ENCODE data around the gene TUBA3D.
A peak's percentile ranks its signal among the peaks of the same experiment; 100 is the strongest.
"Not testable (repeated sequence)": the region's sequence is repeated elsewhere in the genome, so short reads cannot be mapped to it uniquely, and the experiment has no call there.

Gene TUBA3D

GRCh38 chr2:131475831-131476230, at the start of gene TUBA3D:
TUBA3D (plus strand) TSS chr2:131476119; CDS start chr2:131476200, 81 bp downstream.
- DNase-seq, result no peak

DNA sequence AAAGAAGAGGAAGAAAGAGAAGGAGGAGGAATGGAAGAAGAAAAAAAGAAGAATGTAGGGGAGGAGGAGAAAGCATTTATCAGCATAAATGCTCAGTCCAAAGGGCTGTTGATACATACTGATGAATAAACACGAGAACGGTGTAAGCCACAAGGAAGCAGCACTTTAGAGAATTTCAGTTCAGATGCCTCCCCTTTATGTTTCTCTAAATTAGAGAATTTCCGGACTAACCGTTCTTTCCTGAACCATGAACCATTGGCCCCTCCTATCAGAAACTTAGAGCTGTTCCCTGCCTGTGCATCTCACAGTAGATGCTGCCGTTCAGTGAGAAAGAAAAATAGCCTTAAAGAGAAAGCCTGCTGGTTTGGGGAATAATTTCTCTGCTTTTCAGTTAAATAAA, 49.2 kb upstream of the TUBA3D start:
- no peak for DNase-seq

DNA sequence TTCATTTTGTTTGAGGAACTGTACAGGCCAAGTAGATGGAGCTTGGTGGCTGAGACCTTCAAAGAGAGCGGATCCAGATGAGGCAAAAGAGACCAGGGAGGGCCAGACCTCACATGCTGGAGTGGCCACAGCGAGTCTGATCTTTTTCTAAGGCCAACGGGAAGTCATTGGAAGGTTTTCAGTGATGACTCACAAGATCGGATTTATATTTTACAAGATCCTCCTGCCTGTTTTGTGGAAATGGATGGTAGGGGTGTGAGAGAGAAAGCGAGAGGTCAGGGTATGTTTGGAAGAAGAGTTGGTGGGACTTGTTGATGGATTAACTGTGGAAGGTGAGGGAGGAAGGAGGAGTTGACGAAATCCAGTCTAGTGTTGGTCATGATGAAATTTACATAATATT, 44.6 kb upstream of the TUBA3D start:
- DNase-seq, result no peak

DNA sequence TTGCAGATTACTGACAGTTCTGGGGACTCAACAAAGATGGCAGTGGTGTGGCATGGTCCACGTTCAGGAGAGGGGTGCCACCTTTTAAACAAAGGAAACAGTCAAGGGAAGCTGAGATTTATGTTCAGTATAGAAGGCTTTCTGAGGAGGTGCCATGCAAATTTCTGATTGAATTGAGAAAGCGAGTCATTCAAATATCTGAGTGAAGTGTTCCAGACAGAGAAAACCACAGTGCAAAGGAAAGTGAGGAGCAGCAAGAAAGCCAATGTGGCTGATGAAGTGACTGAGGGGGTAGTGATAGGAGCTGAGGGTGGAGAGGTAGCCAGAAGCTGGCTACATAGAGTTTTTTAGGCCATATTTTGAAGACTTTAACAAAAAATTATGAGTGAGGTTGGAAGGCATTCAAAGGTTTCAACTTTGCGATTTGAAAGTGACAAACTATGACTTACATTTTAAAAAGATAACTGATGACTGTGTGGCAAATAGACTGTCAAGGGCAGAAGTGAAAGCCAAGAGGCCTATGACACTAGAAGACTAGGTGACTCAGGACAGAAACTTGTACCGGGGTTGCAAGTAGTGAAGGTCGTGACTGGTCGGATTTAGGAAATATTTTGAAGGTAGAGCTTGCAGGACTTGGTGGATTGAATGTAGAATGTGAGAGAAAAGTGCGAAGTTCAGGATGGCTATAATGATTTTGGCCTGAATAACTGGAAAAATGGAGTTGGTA, 35.0 kb upstream of the TUBA3D start:
- DNase-seq, result not testable (repeated sequence)

DNA sequence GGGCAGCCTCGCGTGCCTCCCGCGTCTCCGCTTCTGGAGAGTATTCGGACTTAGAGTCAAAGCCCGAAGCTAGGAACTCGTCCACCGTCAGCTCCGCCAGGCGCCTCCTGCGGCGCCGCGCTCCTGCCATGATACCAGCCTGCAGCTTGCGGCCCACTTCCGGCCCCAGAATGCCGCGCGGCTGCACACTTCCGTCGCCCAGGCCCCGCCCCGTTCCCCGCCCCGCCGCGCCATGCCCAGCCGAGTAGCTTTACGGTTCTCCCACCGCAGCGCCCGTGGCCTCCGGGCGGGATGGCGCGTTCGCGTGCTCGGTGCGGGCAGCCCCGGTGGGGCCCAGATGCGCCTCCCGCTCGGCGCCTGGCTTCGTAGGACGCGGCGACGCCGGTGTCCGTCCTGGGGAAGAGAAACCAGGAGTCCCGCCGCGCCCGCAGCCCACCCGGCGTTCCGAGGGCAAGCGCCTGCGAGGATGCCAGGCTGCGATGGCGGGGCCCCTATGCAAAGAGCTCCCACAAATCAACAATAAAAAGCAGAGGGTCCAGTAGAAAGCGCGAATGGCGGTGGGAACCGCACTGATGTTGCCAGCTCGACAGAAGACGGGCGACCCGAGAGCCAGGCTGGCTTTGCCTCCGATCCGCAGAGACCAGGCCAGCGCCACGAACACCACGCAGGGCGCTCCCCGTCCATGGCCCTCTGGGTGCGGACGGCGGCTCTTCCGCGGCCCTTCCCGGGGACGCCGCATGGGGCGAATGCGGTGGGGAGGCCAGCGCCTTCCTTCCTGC, 31.0 kb upstream of the TUBA3D start:
- not testable (repeated sequence) for DNase-seq

GRCh38 chr2:131445515-131445797, 30.5 kb upstream of the TUBA3D start:
- DNase-seq, result not testable (repeated sequence)

- no peak for DNase-seq
Observed at GRCh38 chr2:131445896-131446295, 30.0 kb upstream of the TUBA3D start.

GRCh38 chr2:131447981-131448380, 27.9 kb upstream of the TUBA3D start:
- not testable (repeated sequence) for DNase-seq

- not testable (repeated sequence) for DNase-seq
Observed at GRCh38 chr2:131451265-131451949, 24.5 kb upstream of the TUBA3D start.

- not testable (repeated sequence) for DNase-seq
Observed at GRCh38 chr2:131454914-131455313, 21.0 kb upstream of the TUBA3D start.

- not testable (repeated sequence) for DNase-seq
Observed at GRCh38 chr2:131467722-131468121, 8.2 kb upstream of the TUBA3D start.

DNA sequence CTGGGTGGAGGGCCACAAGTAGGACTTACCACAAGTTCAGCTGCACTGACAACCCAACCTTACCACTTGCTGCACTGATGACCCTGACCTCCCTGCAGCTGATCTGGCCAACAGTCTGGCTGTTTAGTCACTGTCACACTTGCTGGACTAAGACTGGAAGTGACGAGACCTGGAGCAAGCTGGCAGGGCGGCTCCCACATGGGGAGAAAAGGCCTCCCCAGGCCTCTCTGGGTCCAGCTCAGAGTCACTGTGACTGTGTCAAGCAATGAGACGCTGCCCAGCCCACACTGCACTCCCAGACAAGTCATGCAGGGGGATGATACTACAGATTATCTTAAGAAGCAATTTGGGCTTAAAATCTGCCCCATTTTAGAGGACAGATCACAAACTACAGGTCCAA, 5.0 kb upstream of the TUBA3D start:
- not testable (repeated sequence) for DNase-seq

DNA sequence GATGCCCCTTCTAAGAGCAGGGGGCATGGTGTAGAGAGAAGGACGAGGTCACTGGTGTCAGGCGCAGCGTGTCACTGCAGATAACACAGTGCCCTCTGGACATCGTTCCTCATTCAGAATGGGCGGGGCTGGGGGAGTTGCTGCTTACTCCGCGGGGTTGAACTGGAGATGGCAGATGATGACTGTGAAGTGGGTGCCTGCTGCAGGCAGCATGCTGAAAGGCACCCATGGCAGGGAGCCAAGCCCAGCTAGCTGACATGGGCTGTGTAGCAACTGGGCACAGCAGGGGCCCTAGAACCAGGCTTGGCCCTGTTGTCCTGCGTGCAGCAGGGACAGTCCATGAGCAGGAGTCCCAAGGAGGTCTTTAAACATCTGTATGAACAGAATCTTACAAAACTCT, 4.3 kb upstream of the TUBA3D start:
- peak; percentile 26 for DNase-seq

GRCh38 chr2:131473266-131473665, 2.7 kb upstream of the TUBA3D start:
- not testable (repeated sequence) for DNase-seq

GRCh38 chr2:131476363-131476762, 444 bp downstream of the TUBA3D start:
- DNase-seq, result not testable (repeated sequence)

DNA sequence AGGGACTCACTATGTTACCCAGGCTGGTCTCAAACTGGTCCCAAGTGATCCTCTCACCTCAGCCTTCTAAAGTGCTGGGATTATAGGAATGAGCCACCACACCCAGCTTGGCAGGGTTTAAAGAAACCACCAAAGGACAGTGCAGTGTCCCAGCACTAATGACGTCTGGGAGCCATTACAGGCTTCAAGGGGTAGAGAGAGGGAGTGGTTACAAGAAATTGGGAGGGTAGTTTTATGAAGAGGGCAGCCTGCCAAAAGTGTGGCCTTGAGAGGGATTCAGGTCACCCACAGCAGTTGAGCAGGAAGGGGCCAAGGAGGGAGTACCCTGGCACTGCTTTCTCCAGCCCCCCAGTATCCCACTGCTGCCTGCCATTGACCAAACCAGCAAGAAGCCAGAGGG, 1.3 kb downstream of the TUBA3D start:
- DNase-seq, result not testable (repeated sequence)

GRCh38 chr2:131478074-131478849, 2.3 kb downstream of the TUBA3D start:
- DNase-seq, result not testable (repeated sequence)

GRCh38 chr2:131478850-131479461, 3.0 kb downstream of the TUBA3D start:
- not testable (repeated sequence) for DNase-seq

GRCh38 chr2:131480351-131480750, 4.4 kb downstream of the TUBA3D start:
- not testable (repeated sequence) for DNase-seq

- DNase-seq, result not testable (repeated sequence)
Observed at GRCh38 chr2:131482506-131483155, 6.7 kb downstream of the TUBA3D start.

DNA sequence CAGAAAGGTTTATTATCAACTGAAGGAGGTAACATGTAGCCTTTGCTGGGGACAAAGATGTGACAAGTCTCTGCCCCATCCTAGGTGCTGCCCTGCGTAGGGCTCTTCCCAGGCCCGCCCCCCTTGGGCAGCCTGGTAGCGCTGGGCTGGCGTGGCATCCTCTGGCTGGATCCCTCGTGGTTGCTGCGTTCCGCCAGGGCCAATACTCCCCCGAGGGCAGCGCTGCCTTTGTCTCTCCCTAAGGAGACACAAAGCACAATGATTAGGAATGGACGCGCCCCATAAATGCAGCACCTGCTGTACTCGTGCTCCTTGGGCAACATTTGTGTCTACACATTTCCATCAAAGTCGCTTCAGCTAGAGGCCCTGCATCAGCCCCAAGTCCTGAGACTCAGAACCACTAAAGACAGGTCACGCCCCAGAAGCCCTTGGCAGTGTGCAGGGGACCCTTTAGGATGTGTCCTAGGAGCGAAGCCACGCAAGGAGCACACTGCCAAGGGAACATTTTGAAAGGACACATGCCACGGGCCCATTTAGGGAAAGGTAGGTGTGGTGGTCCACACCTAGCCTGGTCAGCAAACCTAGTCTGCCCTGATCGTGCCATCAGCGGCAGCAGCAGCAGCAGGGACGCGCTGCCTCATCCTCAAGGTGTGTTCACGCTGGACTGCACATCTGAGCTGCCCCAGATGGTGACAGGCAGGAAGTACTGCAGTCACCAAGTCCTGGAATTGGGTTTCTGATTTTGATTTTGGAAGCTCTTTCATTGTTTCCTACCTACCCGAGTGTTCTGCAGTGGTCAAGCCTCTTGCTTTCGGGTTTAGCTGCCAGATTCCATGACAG, 8.3 kb downstream of the TUBA3D start:
- DNase-seq, result not testable (repeated sequence)

Measured in MV-4-11 (cell line).